Hepatic stellate cell (primary cell): ENCODE measurements around the gene PDE7B.

Experiments
- DNase-seq: peaks from one replicate; pipeline ENCODE4 v3.0.0; 2011; ENCODE audit warnings: low spot score

The PDE7B gene

GRCh38 chr6:135851442-135852271, at the start of gene PDE7B:
Gene PDE7B (plus strand): TSS chr6:135851701.
- DNase-seq, result peak; percentile 81

DNA sequence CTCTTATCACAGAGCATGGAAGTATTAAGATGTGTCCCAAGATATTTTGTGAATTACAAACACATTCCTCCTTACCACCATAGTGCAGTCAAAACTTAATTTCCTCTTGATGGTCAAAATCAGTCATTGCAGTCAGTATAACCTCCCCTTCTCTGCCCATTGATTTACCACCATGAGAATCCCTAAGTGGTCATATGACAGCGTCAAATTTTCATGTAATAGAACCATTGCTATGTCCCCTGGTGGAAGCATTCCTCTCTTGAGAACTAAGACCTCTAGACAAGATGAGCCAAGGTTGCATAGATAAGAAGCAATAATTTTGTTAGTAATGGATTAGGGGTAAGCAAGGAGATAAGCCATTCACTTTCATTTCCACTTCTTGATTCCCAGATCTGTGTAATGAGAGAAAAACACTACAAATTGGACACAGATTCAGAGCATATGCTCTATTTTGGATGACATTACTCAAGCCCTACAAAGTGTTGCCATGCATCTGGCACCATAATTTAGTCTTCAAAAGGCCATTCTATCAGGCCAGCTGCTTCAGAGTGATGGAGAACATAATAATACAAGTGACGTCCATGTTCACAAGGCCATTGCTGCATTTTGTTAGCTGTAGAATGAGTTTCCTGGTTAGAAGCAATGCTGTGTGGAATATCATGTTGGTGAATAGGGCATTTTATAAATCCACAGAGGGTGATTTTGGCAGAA, 49.6 kb upstream of the PDE7B start:
- no peak for DNase-seq

DNA sequence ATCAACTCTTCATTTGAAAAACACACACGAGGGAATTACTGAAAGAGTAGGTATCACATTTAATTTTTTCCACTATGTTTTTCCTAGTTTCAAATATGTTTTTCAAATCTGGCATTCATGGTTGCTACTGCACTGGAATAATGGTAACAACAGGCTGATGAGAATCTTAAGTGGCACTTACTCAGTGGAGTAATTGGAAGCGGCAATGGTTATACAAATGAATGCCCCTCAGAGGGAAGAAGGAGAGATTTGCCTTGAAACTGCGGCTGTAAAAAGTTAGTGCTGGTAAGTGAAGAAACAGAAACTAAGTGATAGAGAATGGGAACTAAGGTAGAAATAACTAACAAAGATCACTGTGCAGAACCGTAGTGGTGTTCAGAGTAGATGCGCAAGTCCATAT, 41.0 kb upstream of the PDE7B start:
- no peak for DNase-seq

DNA sequence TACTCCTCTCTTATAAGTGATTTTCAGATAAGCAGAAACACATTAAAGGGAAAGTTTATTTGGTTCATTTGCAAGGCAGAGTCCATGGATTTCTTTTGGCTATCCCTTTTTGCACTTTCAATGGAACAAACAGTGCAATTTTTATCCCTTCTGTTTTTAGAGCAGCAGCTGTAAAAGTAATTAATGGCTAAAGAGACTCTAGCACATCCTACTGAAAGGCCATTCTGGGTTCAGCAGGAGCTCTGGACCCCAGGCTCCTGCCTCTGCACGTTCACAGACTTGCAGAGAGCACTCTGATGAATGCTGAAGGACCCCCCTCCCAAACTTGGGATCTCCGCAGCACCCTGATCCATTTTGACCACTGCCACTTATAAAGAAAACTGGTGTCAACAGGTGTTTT, 40.3 kb upstream of the PDE7B start:
- DNase-seq, result no peak

DNA sequence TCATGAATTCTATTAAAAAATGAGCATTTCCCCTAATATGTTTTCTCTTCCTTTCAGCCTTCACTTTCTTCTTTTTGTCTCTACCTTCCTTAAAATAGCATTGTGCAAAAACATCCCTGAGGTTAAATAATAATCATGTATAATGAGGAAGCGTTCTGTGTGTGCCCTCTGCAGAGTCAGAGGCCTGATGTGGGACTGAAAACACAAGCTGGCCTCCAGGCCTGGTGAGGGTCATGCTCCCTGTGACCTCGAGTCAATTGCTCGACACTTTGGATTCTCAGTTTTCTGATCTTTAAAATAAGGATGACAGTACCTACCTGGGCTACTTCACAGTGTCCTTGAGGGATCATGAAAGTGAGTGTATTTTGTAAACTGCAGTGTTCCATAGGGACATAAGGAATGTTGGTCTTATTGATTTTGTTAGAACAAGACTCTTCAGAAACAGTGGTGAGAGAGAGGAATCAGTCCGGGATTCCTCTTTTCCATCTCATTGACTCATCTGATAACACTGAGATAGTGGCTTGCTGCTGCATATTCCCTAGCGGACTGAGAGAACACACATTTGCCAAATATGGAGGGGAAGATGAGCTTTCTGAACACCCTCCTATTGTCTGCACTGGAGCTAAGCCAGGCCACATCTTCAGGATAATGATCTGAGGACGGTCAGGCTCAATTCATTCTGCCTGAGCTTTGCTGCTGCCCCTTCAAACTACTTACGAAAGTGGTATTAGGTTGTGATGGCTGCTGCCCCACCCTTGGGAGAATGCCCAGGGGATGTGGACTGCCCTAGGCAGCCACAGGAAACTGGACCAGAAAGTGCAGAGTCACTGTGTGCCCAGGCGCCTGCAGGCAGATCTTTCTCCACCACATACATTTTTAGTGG, 39.6 kb upstream of the PDE7B start:
- no peak for DNase-seq

DNA sequence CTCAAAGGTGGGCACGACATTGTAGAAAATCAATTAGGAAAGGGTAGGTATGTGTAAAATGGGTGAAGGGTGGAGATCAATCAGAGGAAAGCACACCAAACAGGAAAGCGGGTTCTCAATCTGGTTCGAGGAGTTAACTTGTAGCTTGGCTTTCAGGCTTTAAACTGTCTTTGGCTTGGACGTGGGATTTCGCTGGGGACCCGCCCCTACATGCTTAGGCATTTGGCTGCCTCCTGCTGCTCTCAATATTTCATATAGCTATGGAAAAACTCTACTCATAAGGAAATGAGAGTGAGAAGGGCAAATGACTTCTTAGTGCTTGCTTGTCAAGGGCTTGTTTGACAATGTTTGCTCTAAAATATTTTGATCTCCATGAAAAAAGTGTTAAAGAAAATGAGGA, 38.1 kb upstream of the PDE7B start:
- DNase-seq, result no peak

GRCh38 chr6:135814043-135814442, 37.5 kb upstream of the PDE7B start:
- DNase-seq, result no peak

- no peak for DNase-seq
Measured at GRCh38 chr6:135815216-135815615, 36.3 kb upstream of the PDE7B start.

- no peak for DNase-seq
Measured at GRCh38 chr6:135817035-135817434, 34.5 kb upstream of the PDE7B start.

DNA sequence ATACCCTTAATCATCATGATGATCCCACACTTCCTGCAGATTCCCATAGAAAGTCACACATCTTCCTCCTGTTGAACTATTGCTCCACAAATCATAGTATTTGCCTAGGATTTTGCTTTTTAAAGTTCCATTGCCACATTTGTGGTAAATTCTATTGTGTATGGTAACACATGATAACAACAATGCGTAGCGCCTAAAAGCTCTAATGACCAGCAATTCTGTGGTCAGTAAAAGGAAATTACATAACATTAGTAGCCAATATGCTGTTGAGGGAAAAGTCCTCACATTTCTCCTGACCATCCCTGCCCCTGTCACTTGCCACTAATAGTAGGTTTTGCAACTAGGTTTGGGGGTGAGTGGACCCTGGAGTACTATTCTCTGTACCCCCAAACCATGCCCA, 31.8 kb upstream of the PDE7B start:
- no peak for DNase-seq

GRCh38 chr6:135820340-135820739, 31.2 kb upstream of the PDE7B start:
- DNase-seq, result no peak

- no peak for DNase-seq
Measured at GRCh38 chr6:135823851-135824250, 27.6 kb upstream of the PDE7B start.

- no peak for DNase-seq
Measured at GRCh38 chr6:135826236-135826804, 25.2 kb upstream of the PDE7B start.

DNA sequence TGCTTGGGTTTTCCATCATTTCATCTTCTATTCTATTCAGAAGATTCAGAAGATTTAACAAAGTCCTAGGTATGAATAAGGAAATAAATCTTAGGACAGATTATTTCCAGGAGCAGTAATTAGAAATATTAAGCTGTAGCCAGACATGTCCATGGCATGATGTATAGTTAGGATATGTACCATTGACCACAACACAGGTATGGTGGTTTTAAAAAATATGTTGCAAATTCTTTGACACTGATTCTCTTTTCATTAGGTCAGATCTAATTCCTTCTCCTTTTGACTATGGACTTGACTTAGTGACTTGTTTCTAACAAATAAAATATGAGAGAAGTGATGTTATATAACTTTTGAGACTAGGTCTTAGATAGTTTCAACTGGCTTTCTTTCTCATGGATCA, 23.5 kb upstream of the PDE7B start:
- no peak for DNase-seq

DNA sequence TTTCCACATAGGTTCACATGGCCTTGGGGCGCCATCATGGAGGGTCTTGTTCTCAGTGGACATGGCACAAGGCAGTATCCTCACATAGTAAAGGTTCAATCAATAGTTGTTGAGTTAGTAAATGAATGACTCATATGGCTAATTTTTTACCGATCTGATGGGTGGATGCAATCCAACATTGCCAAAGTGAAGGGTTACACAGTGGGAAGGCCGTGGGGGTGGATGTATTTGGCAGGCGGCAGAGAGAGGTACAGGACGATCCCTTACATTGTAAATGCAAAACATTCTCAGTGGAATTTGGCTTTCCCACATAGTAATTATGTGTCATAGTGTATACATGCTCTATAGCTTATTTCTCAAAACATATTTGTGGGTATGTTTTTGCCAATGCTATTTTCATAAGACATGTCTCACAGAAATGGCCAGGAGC, 21.0 kb upstream of the PDE7B start:
- DNase-seq, result peak; percentile 4

GRCh38 chr6:135831016-135831415, 20.5 kb upstream of the PDE7B start:
- DNase-seq, result peak; percentile 5

DNA sequence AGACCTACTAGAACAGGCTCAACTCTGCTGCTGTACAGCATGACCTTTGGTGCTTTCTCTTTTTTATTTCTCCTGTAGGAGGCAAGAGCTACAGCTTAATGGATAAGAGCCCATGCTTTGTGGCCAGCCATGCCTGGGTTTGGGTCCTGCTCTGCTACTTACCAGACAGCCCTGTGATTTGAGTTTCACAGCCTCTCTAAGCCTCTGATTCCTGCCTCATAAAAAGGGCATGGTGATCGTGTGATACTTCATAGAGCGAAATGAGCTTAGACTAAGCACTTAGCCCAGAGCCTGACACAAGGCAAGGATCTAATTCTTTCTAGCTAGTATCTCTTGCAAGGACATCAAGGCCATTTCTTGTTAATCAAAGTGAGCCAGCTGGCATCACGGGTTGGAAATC, 19.3 kb upstream of the PDE7B start:
- no peak for DNase-seq

GRCh38 chr6:135833771-135834170, 17.7 kb upstream of the PDE7B start:
- DNase-seq, result no peak

- DNase-seq, result no peak
Measured at GRCh38 chr6:135837735-135838449, 13.6 kb upstream of the PDE7B start.

GRCh38 chr6:135839121-135839520, 12.4 kb upstream of the PDE7B start:
- no peak for DNase-seq

DNA sequence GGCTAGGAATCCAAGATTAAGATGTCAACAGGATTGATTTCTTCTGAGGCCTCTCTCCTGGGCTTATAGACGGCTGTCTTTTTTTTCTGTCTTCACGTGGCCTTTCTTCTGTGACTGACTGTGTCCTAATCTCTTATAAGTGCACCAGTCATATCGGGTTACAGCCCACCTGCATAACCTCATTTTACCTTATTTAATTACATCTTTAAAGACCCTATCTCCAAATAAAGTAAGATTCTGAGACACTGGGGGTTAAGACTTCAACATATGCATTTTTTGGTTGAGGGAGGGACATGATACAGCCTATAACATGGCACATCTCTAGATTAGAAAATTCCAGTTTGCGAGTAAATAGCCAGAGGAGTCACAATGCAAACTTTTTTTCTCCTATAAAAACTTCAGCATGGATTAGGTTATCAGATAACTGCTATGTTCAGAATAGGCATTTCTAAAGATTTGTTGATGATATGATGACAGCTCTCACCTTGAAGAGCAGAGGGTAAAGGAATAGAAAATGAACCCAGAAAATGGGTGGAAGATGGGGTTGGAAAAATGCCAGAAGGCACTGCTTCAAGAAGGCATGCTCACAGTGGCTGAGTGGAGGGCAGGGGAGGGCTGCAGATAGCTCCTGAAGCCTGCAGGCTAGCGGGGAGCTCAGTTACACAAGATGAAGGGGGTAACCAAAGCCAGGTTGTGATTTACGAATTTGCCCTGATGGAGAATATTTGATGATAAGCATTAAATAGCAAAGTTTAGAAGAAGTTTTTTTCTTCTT, 8.7 kb upstream of the PDE7B start:
- DNase-seq, result no peak
